ENCODE data around the gene PMAIP1.
A peak's percentile ranks its signal among the peaks of the same experiment; 100 is the strongest.
"Not testable (repeated sequence)": the region's sequence is repeated elsewhere in the genome, so short reads cannot be mapped to it uniquely, and the experiment has no call there.

PMAIP1 gene

DNA sequence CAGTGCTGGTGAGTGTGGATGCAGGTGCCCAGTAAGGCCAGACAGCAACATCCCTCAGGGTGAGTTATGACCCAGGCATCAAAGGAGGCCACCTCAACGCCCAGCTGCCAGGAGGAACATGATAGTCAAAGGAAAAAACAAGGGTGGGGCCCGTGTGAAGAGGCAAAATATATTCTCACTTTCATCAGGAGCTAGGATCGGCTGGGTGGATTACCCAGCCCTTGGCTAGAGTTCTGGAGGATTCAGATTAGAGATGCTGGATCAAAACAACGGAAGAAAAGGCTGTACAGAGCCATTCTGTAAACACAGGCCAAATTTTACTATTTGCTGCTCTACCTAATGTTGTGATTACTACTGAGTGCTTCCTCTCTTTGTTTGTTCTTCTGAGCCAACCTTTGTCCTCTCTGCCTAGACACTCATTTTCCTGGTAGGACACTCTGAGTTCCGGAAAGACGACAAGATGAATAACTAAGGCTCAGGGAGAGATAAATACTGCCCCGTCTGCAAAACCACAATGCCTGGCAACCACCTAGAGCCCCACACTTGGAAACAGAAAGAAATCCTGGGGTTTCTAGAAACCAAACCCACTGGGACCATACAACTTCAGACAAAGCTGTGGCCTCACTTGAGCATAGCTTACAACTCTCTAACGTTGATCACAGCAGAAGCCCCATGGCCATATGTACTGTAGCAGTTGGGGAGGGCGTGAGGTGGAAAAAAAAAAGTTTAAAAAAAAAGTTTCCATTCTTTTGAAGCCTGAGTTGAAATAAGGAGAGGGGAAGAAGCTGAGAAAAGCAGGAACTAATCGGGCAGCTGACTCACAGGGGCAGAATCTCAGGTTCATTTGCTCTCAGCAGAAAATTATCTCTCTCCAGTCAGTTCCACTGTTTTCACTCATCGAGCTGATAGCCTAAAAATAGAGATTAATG, 17.8 kb upstream of the PMAIP1 start:
- H3K4me3 ChIP-seq (ENCODE audit: low read depth, low read length), result no peak overlapping the region

DNA sequence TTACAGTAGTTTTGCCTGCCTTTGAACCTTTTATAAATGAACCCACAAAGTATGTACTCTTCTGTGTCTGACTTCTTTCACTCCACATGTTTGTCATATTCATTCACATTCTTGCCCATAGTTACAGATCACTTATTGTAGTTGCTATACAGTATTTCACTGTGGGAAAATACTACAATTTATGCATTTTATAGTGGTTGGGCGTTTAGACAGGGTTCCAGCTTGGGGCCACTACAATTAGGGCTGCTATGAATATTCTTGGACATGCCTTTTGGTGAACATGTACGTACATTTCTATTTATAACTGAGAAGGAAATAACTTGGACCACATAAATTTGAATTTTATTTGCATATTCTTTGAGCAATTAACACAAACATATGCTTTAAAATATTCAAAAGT, 15.4 kb upstream of the PMAIP1 start:
- DNase-seq (ENCODE audit: low read depth), result no peak
- H3K4me3 ChIP-seq (ENCODE audit: low read depth, low read length), result no peak overlapping the region

More for the DNA sequence above, 17.8 kb upstream of the PMAIP1 start:
- peak; percentile 48 for DNase-seq (ENCODE audit: low read depth)

GRCh38 chr18:59885579-59886163, 14.1 kb upstream of the PMAIP1 start:
- peak overlapping the region; percentile 8 for H3K4me3 ChIP-seq (ENCODE audit: low read depth, low read length)
- DNase-seq (ENCODE audit: low read depth), result peak; percentile 70

DNA sequence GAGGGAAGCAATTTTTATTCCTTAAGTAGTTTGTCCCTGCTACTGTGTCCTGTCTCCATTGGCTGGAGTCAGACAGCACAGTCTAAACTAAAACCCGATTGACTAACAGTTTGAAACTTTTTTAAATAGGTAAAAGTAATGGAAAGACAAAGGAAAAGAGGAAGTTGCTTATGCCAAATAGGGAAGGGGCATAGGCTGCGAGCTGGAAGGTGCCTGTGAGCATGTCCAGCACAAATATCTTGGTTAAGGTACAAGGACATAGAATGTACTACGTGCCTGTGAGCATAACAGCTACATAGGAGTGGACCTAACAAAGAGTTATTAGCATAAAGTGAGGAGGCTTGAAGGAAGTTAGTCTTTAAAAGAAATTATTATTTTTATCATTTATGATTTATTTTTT, 13.4 kb upstream of the PMAIP1 start:
- not testable (repeated sequence) for DNase-seq (ENCODE audit: low read depth); H3K4me3 ChIP-seq (ENCODE audit: low read depth, low read length)

GRCh38 chr18:59892123-59892522, 7.7 kb upstream of the PMAIP1 start:
- no peak for DNase-seq (ENCODE audit: low read depth)
- no peak overlapping the region for H3K4me3 ChIP-seq (ENCODE audit: low read depth, low read length)

GRCh38 chr18:59893971-59894370, 5.8 kb upstream of the PMAIP1 start:
- DNase-seq (ENCODE audit: low read depth), result no peak
- no peak overlapping the region for H3K4me3 ChIP-seq (ENCODE audit: low read depth, low read length)

- DNase-seq (ENCODE audit: low read depth), result no peak
- no peak overlapping the region for H3K4me3 ChIP-seq (ENCODE audit: low read depth, low read length)
Measured at GRCh38 chr18:59897321-59897954, 2.4 kb upstream of the PMAIP1 start.

DNA sequence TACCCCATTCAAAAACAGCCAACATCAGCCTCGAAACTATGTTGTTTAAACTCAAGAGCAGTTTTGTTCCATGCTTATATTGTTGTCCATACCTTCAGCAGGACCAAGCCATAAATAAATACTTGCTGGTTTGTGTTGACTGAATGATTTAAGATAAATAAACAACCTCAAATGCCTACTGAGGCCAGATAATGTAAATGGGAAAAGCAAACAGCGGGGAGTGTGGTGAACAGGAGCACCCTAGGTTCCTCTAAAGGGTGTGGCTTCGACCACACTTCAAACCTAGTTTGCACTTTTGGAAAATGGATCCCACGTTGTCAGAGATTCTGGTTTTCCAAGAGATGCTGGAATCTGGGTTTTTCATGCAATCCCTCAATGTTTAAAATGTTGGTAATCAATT, 1.7 kb upstream of the PMAIP1 start:
- peak overlapping the region; percentile 86 for H3K4me3 ChIP-seq (ENCODE audit: low read depth, low read length)
- DNase-seq (ENCODE audit: low read depth), result no peak

DNA sequence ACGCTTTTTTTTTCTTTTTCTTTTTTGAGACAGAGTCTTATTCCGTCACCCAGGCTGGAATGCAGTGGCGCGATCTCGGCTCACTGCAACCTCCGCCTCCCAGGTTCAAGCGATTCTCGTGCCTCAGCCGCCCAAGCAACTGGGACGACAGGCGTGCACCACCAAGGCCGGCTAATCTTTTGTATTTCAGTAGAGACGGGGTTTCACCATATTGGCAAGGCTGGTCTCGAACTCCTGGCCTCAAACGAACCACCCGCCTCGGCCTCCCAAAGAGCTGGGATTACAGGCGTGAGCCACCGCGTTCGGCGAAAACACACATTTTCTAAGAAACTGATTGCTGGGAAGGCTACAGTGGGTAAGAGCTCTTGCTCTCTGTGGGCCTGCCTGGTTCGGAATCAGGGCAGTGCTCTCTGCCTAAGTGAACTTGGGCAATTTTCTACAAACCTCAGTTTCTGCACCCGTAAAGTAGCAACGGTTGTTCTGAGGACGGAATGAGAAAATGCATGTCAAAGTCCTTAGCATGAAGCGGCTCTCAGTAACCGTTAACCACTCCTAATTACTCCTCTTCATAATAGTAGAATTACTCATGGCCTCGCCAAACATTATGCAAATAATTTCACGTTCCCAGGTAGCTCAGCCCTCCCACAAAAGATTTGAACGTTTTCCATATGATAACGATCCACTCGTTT, 1.0 kb upstream of the PMAIP1 start:
- no peak for DNase-seq (ENCODE audit: low read depth)
- peak overlapping the region; percentile 86 for H3K4me3 ChIP-seq (ENCODE audit: low read depth, low read length)

GRCh38 chr18:59900222-59901128, 679 bp downstream of the PMAIP1 start:
- DNase-seq (ENCODE audit: low read depth), result no peak
- peak overlapping the region; percentile 86 for H3K4me3 ChIP-seq (ENCODE audit: low read depth, low read length)

- peak; percentile 71 for DNase-seq (ENCODE audit: low read depth)
- peak overlapping the region; percentile 86 for H3K4me3 ChIP-seq (ENCODE audit: low read depth, low read length)
Measured at GRCh38 chr18:59902131-59902992, 2.6 kb downstream of the PMAIP1 start.

DNA sequence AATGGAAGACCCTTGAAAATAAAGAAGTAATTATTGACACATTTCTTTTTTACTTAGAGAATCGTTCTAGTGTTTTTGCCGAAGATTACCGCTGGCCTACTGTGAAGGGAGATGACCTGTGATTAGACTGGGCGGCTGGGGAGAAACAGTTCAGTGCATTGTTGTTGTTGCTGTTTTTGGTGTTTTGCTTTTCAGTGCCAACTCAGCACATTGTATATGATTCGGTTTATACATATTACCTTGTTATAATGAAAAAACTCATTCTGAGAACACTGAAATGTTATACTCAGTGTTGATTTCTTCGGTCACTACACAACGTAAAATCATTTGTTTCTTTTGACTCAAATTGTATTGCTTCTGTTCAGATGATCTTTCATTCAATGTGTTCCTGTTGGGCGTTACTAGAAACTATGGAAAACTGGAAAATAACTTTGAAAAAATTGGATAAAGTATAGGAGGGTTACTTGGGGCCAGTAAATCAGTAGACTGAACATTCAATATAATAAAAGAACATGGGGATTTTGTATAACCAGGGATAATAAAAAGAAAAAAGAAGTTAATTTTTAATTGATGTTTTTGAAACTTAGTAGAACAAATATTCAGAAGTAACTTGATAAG, 3.3 kb downstream of the PMAIP1 start:
- H3K4me3 ChIP-seq (ENCODE audit: low read depth, low read length), result no peak overlapping the region
- no peak for DNase-seq (ENCODE audit: low read depth)

DNA sequence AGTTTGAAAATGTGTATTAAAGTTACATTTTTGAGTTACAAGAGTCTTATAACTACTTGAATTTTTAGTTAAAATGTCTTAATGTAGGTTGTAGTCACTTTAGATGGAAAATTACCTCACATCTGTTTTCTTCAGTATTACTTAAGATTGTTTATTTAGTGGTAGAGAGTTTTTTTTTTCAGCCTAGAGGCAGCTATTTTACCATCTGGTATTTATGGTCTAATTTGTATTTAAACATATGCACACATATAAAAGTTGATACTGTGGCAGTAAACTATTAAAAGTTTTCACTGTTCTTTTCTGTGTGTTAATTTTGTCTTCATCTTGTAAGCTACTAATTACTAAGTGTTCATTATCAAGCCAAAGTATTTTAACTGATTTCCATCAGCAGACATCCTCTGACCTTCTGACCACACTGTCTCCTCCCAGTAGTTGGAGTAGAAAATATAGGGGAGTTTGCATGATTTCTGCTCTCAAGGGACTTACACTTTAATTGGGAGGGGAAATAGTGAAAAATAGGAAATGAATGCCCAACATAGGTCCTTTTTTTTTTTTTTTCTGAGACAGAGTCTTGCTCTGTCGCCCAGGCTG, 4.3 kb downstream of the PMAIP1 start:
- no peak overlapping the region for H3K4me3 ChIP-seq (ENCODE audit: low read depth, low read length)
- DNase-seq (ENCODE audit: low read depth), result no peak

GRCh38 chr18:59905686-59906091, 5.9 kb downstream of the PMAIP1 start:
- no peak overlapping the region for H3K4me3 ChIP-seq (ENCODE audit: low read depth, low read length)
- no peak for DNase-seq (ENCODE audit: low read depth)

DNA sequence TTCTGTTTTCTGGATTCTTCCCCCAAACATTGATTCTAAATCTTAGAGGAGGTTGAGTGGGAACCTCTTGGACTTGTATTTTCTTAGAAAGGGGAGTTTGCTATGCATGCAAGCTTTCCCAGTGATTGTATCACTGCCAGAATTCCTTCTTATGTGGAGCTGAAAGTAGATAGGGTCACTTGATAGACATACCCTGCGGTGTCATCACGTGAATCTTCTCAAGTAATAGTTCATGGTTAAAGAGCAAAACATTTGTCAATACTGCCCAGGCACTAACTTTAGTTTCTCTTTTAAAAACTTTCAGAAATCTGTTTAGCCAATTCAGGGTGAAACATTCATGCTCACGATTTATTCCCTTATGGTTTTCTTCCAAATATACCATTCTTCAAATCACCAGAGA, 6.4 kb downstream of the PMAIP1 start:
- no peak for DNase-seq (ENCODE audit: low read depth)
- H3K4me3 ChIP-seq (ENCODE audit: low read depth, low read length), result no peak overlapping the region

DNA sequence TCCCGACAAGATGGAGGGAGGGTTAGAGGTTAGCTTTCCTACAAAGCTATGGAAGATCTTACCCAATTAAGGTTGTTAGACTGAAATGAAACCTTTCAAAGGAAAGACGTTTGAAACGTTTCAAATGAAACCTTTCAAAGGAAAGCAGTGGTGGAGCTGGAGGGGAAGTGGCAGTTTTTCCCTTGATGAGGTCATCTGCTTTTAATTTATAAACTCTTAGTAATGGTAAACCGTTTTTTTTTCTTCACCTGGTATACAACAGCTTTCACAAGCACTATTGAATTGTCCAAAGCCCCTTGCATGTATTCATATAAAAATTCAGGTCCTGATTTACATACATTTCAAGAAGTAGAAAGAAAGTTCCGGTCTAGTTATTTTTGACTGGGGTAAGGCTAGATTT, 7.4 kb downstream of the PMAIP1 start:
- DNase-seq (ENCODE audit: low read depth), result no peak
- no peak overlapping the region for H3K4me3 ChIP-seq (ENCODE audit: low read depth, low read length)

- DNase-seq (ENCODE audit: low read depth), result no peak
- H3K4me3 ChIP-seq (ENCODE audit: low read depth, low read length), result no peak overlapping the region
Measured at GRCh38 chr18:59907660-59908059, 7.9 kb downstream of the PMAIP1 start.
